Suprapubic skin (tissue), 4 donors: ENCODE data around the gene GPER1. TPM values are rescaled to one million over a fixed set of nuclear protein-coding genes. Genes with fewer than 3 reads are reported as not detected.
"Not testable (repeated sequence)": the region's sequence is repeated elsewhere in the genome, so short reads cannot be mapped to it uniquely, and the experiment has no call there.

Source experiments
- DNase-seq, 2 donors: peaks; one replicate each; pipeline ENCODE4 v3.0.0-alpha.2; 2019; ENCODE audit warnings: low spot score in 2 of 2
- H3K27ac ChIP-seq: fragments of 200-600 bp; sonication (generic); one replicate; pipeline ENCODE4 v1.5.1; 2019
- H3K27me3 ChIP-seq: fragments of 200-600 bp; sonication (generic); one replicate; pipeline ENCODE4 v1.5.1; 2019
- H3K36me3 ChIP-seq: fragments of 200-600 bp; sonication (generic); one replicate; pipeline ENCODE4 v1.5.1; 2019
- H3K4me1 ChIP-seq: fragments of 200-600 bp; sonication (generic); one replicate; pipeline ENCODE4 v1.5.1; 2019
- H3K4me3 ChIP-seq: fragments of 200-600 bp; sonication (generic); one replicate; pipeline ENCODE4 v1.5.1; 2019; ENCODE audit warnings: mild to moderate bottlenecking
- H3K9me3 ChIP-seq: fragments of 200-600 bp; sonication (generic); one replicate; pipeline ENCODE4 v1.5.1; 2019
- EP300 ChIP-seq: sonication (generic); formaldehyde crosslinking; IDR thresholded peaks from one replicate; pipeline ENCODE4 v1.6.1; 2017; ENCODE audit warnings: antibody characterized with exemption
- POLR2A ChIP-seq, 2 donors: fragments of 450-650 bp; IDR thresholded peaks; one replicate each; pipeline ENCODE4 v1.6.1; 2017; ENCODE audit warnings: antibody characterized with exemption in 2 of 2, mild to moderate bottlenecking in 2 of 2, moderate library complexity in 2 of 2
- POLR2AphosphoS5 ChIP-seq, 3 donors: sonication (generic); formaldehyde crosslinking; IDR thresholded peaks; one replicate each; pipeline ENCODE4 v1.6.1; 2017; ENCODE audit warnings: antibody characterized with exemption in 3 of 3
- WGBS: methylation state at CpG from one replicate; pipeline ENCODE4 v1.1.5; 2018; 5-methylcytosine and 5-hydroxymethylcytosine counted together
- total RNA-seq, 4 donors: library from RNA; depleted of rRNA; stranded (reverse); fragments of >200 nt; gene quantifications; one replicate each; pipeline ENCODE4 v1.1.0, GENCODE V29; 2016
- TF ChIP-seq, protein P1 (sequence below), 2 donors: fragments of 200-600 bp in 1 of 2; fragments of 450-650 bp in 1 of 2; sonication (generic) in 1 of 2; IDR thresholded peaks; one replicate each; pipeline ENCODE4 v1.5.1; 2016 to 2019; ENCODE audit warnings: antibody characterized with exemption in 2 of 2, mild to moderate bottlenecking in 1 of 2, moderate library complexity in 1 of 2

The GPER1 gene
- total RNA-seq, 4 donors from 2014 or later = 2.6 to 11.9 (median 5.1) TPM

DNA sequence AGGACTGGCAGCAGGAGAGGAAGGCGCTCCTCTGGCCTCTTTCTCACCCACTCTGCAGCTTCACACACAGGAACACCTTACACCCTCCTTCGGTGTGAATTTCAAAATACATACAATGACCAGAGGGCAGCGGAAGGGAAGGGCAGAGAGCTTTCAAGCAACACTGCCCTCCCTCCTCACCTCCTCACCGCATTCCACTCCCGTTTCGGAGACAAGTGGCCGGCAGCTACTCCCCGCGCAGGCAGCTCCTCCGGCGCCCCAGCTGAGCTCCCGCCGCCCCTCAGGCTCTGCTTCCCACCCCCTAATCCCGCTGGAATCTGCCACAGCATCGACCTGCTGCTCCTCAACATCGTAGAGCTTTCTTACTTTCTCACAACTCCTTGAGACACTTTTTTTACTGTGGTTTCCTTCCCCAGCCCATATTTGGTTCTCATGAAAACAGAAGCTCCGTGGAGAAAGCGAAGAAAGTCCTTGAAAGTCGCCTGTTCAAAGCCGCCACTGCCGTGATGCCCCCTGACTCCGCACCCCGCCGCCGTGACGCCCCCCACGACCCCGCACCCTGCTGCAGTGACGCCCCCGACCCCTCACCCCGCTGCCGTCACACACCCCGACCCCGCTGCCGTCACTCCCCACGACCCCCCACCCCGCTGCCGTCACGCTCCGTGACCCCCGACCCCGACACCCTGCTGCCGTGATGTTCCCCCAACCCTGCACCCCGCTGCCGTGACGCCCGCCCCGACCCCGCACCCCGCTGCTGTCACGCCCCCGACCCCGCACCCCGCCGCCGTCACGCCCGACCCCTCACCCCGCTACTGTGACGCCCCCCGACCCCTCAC lies 14.6 kb upstream of the GPER1 start:
- no peak for DNase-seq
- TF ChIP-seq POLR2A (IDR thresholded peaks at IDR 0.05) (no peak), POLR2AphosphoS5 (IDR thresholded peaks at IDR 0.05) (no peak), EP300 (no peak)
- TF ChIP-seq, protein P1, sequence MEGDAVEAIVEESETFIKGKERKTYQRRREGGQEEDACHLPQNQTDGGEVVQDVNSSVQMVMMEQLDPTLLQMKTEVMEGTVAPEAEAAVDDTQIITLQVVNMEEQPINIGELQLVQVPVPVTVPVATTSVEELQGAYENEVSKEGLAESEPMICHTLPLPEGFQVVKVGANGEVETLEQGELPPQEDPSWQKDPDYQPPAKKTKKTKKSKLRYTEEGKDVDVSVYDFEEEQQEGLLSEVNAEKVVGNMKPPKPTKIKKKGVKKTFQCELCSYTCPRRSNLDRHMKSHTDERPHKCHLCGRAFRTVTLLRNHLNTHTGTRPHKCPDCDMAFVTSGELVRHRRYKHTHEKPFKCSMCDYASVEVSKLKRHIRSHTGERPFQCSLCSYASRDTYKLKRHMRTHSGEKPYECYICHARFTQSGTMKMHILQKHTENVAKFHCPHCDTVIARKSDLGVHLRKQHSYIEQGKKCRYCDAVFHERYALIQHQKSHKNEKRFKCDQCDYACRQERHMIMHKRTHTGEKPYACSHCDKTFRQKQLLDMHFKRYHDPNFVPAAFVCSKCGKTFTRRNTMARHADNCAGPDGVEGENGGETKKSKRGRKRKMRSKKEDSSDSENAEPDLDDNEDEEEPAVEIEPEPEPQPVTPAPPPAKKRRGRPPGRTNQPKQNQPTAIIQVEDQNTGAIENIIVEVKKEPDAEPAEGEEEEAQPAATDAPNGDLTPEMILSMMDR (IDR thresholded peaks at IDR 0.05) = no peak

DNA sequence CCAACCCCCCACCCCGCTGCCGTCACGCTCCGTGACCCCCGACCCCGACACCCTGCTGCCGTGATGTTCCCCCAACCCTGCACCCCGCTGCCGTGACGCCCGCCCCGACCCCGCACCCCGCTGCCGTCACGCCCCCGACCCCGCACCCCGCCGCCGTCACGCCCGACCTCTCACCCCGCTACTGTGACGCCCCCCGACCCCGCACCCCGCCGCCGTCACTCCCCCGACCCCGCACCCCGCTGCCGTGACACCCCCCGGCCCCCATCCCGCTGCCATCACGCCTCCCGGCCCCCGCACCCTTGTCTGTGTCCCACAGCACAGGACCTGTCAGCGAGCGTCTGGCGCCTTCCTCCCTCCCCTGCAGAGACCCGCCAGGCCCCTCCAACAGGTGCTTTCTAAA lies 13.9 kb upstream of the GPER1 start:
- H3K4me3 ChIP-seq, H3K9me3 ChIP-seq, H3K27me3 ChIP-seq, DNase-seq, H3K27ac ChIP-seq, H3K36me3 ChIP-seq: not testable (repeated sequence)
- H3K4me1 ChIP-seq = peaks cover 18% of the 10 kb centered on the region
- WGBS = 92% methylated on average over 12 of the region's 43 CpGs

More for the DNA sequence above, 14.6 kb upstream of the GPER1 start:
- peaks cover 18% of the 10 kb centered on the region for H3K4me1 ChIP-seq
- no peaks in the 10 kb centered on the region for H3K9me3 ChIP-seq
- H3K27ac ChIP-seq = no peak overlapping the region
- H3K36me3 ChIP-seq = no peaks in the 10 kb centered on the region
- 82% methylated on average over 59 of the region's 61 CpGs for WGBS
- no peak overlapping the region for H3K4me3 ChIP-seq
- H3K27me3 ChIP-seq = no peaks in the 10 kb centered on the region

DNA sequence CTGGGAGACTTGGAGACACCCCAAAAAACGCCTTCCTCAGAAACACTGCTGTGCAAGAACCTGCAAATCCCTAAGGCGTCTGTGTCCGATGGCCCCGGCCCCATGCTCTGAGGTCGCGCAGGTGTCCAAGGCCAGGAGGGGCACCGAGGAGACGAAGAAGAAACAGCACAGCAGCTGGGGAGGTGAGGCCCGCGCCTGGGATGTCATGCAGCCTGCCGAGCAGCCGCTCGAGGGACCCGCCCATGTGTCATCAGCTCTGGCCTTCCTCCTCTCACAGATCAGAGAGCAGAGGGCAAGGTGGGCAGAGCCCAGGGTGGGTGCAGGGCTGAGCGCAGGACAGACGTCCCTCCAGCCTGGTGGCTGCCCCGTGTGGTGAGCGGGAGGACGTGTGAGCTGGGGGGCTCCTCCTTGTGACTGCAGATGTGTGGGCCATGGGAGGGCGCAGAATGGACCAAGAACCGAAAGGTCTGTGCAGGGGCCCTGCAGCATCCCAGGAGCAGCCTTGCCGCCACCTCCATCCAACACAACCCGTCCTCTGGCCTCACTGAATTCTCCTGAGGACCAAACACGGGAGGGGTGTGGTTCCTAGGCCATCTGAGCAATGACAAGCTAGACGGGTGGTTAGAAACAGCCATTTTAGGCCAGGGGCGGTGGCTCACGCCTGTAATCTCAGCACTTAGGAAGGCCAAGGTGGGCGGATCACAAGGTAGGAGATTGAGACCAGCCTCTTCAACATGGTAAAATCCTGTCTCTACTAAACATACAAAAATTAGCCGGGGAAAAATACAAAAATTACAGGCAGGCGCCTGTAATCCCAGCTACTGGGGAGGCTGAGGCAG lies 13.1 kb upstream of the GPER1 start:
- WGBS = 89% methylated on average over 30 of the region's 30 CpGs
- H3K4me3 ChIP-seq = no peak overlapping the region
- no peaks in the 10 kb centered on the region for H3K27me3 ChIP-seq
- H3K36me3 ChIP-seq = no peaks in the 10 kb centered on the region
- H3K27ac ChIP-seq = no peak overlapping the region
- no peak for DNase-seq
- peaks cover 18% of the 10 kb centered on the region for H3K4me1 ChIP-seq
- TF ChIP-seq EP300 = no peak
- TF ChIP-seq, protein P1 (IDR thresholded peaks at IDR 0.05) = no peak
- H3K9me3 ChIP-seq = no peaks in the 10 kb centered on the region

DNA sequence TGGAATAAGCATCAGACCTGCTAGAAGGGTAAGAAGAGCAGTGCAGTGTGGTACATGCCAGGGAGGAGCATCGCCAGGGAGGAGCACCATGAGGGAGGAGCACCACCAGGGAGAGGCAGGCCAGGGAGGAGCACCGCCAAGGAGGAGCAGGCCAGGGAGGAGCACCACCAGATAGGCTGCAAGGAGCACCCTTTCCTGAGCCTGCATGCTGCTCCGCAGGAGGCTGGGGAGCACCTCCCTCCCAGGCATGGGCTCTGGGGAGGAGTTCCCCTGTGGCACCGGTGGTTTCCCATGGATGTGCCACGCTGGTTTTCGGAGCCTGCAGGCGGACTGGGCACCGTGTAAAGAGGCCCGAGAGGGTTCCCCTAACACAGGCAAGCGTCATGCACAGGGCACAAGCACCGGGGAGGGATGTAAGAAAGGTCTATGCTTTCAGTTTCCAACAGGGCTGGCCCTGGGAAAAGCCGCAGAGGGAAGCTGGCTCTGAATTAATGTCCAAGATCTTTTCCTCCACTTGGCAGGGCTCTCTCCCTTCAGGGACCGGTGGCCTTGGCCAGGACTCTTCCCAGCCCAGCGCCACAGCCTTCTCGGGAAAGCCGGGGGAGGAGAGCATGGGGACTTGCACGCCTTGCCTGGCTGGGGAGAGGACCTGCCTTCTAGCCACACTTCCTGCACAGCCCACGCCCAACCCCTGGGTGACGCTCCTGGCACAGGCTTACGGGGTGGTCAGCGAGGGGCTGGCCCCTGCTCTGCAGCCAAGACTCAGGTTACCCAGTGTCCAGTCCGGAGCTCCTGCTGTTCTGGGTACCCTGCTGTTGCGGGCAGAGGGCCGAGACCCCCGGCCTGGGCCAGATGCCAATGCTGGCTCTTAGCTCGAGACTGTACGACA lies 11.5 kb upstream of the GPER1 start:
- Histone ChIP-seq H3K9me3 (no peaks in the 10 kb centered on the region), H3K4me3 (peak overlapping the region; percentile 19), H3K27me3 (no peaks in the 10 kb centered on the region), H3K36me3 (no peaks in the 10 kb centered on the region), H3K27ac (peak overlapping the region; percentile 24), H3K4me1 (peaks cover 18% of the 10 kb centered on the region)
- DNase-seq = no peak
- TF ChIP-seq POLR2AphosphoS5 (IDR thresholded peaks at IDR 0.05) = no peak
- TF ChIP-seq POLR2A (IDR thresholded peaks at IDR 0.05) = no peak
- TF ChIP-seq, protein P1 (IDR thresholded peaks at IDR 0.05) = no peak
- no peak for TF ChIP-seq EP300
- WGBS = 38% methylated on average over 27 of the region's 27 CpGs

DNA sequence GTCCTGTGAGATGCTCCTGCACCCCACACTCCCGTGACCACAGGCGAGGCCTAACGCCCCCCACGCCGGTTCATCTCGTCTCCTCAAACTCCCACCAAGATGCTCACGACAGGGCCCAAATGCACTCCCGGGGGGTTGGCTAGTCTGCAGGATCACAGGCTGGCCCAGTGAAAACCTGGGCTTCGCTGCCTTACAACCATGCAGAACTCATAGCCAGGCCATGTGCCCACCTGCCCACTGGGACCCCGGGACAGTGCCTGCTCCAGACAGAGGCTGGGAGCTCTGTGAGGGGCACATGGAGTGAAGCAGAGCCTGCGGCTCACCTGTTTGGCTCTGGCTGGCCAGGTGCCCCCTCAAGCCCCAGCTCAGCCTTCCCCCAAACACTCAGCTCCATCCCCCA lies 9.4 kb upstream of the GPER1 start:
- 100% methylated on average over 1 of the region's 11 CpGs for WGBS
- no peak overlapping the region for H3K27ac ChIP-seq
- peaks cover 25% of the 10 kb centered on the region for H3K4me1 ChIP-seq

More for the DNA sequence above, 9.4 kb upstream of the GPER1 start:
- Histone ChIP-seq H3K9me3 (no peaks in the 10 kb centered on the region), H3K36me3 (no peaks in the 10 kb centered on the region), H3K4me3 (no peak overlapping the region), H3K27me3 (no peaks in the 10 kb centered on the region)
- DNase-seq = no peak
- TF ChIP-seq POLR2A (IDR thresholded peaks at IDR 0.05) (no peak), POLR2AphosphoS5 (IDR thresholded peaks at IDR 0.05) (no peak), EP300 (no peak)
- TF ChIP-seq, protein P1 (IDR thresholded peaks at IDR 0.05) = no peak
